ENCODE results near the gene BNIP5.

BNIP5 gene

DNA sequence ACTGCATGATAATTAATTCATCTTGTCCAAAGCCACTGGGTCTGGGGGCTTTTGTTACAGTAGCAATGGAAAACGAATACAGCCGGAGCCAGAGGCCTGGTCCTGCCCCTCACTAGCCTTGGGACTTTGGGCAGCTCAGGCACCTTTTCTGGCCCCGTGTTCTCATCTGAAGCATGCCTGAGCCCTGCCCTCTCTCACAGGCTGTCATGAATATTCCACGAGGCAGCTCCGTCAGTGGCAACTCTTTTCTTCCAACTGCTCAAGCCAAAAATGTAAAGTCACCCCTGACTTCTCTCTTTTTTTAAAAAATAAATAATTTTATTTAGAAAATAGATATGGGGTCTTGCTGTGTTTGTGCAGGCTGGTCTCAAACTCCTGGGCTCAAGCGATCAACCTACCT, 5.3 kb downstream of the BNIP5 start:
- H3K36me3 ChIP-seq (ENCODE audit: insufficient read depth, low read length) = no peaks in the 10 kb centered on the region
- no peak overlapping the region for H3K27ac ChIP-seq (ENCODE audit: low read length)
- H3K9ac ChIP-seq (ENCODE audit: low read depth, low read length) = no peak overlapping the region
- ATAC-seq (ENCODE audit: insufficient read depth, low read depth) (no peak), DNase-seq (no peak)
- 0 out of 2 replicates have a peak, but pooled peaks cover 4% of the 10 kb centered on the region for H4K20me1 ChIP-seq (ENCODE audit: insufficient read depth, low read length)
- H3K4me2 ChIP-seq (ENCODE audit: insufficient read depth, low read length) = no peak overlapping the region
- TF ChIP-seq, protein P1, sequence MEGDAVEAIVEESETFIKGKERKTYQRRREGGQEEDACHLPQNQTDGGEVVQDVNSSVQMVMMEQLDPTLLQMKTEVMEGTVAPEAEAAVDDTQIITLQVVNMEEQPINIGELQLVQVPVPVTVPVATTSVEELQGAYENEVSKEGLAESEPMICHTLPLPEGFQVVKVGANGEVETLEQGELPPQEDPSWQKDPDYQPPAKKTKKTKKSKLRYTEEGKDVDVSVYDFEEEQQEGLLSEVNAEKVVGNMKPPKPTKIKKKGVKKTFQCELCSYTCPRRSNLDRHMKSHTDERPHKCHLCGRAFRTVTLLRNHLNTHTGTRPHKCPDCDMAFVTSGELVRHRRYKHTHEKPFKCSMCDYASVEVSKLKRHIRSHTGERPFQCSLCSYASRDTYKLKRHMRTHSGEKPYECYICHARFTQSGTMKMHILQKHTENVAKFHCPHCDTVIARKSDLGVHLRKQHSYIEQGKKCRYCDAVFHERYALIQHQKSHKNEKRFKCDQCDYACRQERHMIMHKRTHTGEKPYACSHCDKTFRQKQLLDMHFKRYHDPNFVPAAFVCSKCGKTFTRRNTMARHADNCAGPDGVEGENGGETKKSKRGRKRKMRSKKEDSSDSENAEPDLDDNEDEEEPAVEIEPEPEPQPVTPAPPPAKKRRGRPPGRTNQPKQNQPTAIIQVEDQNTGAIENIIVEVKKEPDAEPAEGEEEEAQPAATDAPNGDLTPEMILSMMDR (IDR thresholded peaks at IDR 0.05; ENCODE audit: borderline replicate concordance, extremely low read depth, low read length, poor library complexity, severe bottlenecking) = no peak
- TF ChIP-seq EZH2 (IDR thresholded peaks at IDR 0.05; ENCODE audit: borderline replicate concordance, low read depth, low read length, severe bottlenecking) = no peak
- H3K4me1 ChIP-seq (ENCODE audit: insufficient read depth, low read length) = no peaks in the 10 kb centered on the region
- no peaks in the 10 kb centered on the region for H3K9me3 ChIP-seq (ENCODE audit: insufficient read depth, low read length, severe bottlenecking)
- no peak overlapping the region for H3K4me3 ChIP-seq (ENCODE audit: low read depth in 1 of 2, low read length in 2 of 2)
- H3K27me3 ChIP-seq (ENCODE audit: insufficient read depth, low read length, poor library complexity) = peaks cover 16% of the 10 kb centered on the region
- H3K79me2 ChIP-seq (ENCODE audit: insufficient read depth, low read length) = no peaks in the 10 kb centered on the region
- no peak overlapping the region for H2AFZ ChIP-seq (ENCODE audit: low read depth, low read length)

DNA sequence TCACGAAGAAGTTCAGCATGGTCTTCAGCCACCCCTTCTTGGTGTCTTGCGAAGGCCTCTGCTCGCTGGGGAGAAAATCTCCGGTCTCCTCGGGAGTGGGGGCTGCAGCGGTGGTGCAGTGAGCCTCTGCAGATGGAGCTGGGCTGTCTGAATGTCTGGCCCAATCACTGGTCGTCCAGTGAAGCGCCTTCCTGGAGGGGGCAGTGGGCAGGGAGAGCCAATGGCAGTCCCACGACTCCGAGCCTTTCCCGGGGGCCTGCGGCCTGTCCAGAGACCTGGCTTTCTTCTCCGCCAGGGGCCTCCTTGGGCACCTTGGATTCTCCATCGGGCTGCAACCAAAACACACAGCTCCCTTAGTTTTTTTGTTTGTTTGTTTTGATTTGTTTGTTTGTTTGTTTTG, 6.3 kb downstream of the BNIP5 start:
- Histone ChIP-seq H3K9me3 (ENCODE audit: insufficient read depth, low read length, severe bottlenecking) (no peaks in the 10 kb centered on the region), H2AFZ (ENCODE audit: low read depth, low read length) (no peak overlapping the region), H3K4me3 (ENCODE audit: low read depth in 1 of 2, low read length in 2 of 2) (no peak overlapping the region), H4K20me1 (ENCODE audit: insufficient read depth, low read length) (0 out of 2 replicates have a peak, but pooled peaks cover 4% of the 10 kb centered on the region), H3K4me1 (ENCODE audit: insufficient read depth, low read length) (no peaks in the 10 kb centered on the region), H3K27me3 (ENCODE audit: insufficient read depth, low read length, poor library complexity) (peaks cover 16% of the 10 kb centered on the region), H3K79me2 (ENCODE audit: insufficient read depth, low read length) (no peaks in the 10 kb centered on the region), H3K9ac (ENCODE audit: low read depth, low read length) (no peak overlapping the region), H3K4me2 (ENCODE audit: insufficient read depth, low read length) (no peak overlapping the region), H3K36me3 (ENCODE audit: insufficient read depth, low read length) (no peaks in the 10 kb centered on the region), H3K27ac (ENCODE audit: low read length) (no peak overlapping the region)
- TF ChIP-seq, protein P1 (IDR thresholded peaks at IDR 0.05; ENCODE audit: borderline replicate concordance, extremely low read depth, low read length, poor library complexity, severe bottlenecking) = no peak
- TF ChIP-seq EZH2 (IDR thresholded peaks at IDR 0.05; ENCODE audit: borderline replicate concordance, low read depth, low read length, severe bottlenecking) = no peak
- no peak for DNase-seq
- ATAC-seq (ENCODE audit: insufficient read depth, low read depth) = no peak

DNA sequence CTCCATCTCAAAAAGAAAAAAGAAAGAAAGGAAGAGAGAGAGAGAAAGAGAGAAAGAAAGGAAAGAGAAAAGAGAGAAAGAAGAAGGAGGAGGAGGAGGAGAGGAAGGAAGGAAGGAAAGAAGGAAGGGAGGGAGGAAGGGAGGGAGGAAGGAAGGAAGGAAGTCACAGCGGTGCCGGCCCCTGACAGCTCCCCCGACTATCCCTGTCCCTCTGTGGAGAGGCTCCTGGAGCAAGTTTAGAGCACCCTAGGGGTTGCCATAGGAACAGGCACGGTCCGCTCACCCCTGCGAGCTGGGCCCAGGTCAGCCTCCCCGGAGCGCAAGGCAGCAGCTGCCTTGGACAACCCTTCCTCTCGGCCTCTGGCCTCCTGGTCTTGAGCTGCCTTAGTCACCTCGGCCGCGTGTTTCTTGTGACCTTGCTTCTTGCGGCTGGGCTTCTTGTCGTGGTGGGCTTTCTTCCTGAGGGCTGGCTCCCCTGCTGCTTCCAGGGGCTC, 6.8 kb downstream of the BNIP5 start:
- ATAC-seq (ENCODE audit: insufficient read depth, low read depth) (no peak), DNase-seq (no peak)
- H2AFZ ChIP-seq (ENCODE audit: low read depth, low read length) = no peak overlapping the region
- no peaks in the 10 kb centered on the region for H3K4me1 ChIP-seq (ENCODE audit: insufficient read depth, low read length)
- no peak overlapping the region for H3K4me2 ChIP-seq (ENCODE audit: insufficient read depth, low read length)
- no peaks in the 10 kb centered on the region for H3K9me3 ChIP-seq (ENCODE audit: insufficient read depth, low read length, severe bottlenecking)
- H3K36me3 ChIP-seq (ENCODE audit: insufficient read depth, low read length) = no peaks in the 10 kb centered on the region
- no peak for TF ChIP-seq EZH2 (IDR thresholded peaks at IDR 0.05; ENCODE audit: borderline replicate concordance, low read depth, low read length, severe bottlenecking)
- TF ChIP-seq, protein P1 (IDR thresholded peaks at IDR 0.05; ENCODE audit: borderline replicate concordance, extremely low read depth, low read length, poor library complexity, severe bottlenecking) = no peak
- no peak overlapping the region for H3K27ac ChIP-seq (ENCODE audit: low read length)
- H3K9ac ChIP-seq (ENCODE audit: low read depth, low read length) = no peak overlapping the region
- H3K79me2 ChIP-seq (ENCODE audit: insufficient read depth, low read length) = no peaks in the 10 kb centered on the region
- H3K27me3 ChIP-seq (ENCODE audit: insufficient read depth, low read length, poor library complexity) = peaks cover 16% of the 10 kb centered on the region
- H4K20me1 ChIP-seq (ENCODE audit: insufficient read depth, low read length) = 0 out of 2 replicates have a peak, but pooled peaks cover 4% of the 10 kb centered on the region
- H3K4me3 ChIP-seq (ENCODE audit: low read depth in 1 of 2, low read length in 2 of 2) = no peak overlapping the region
